ENCODE measurements around the gene MS4A15. TPM values are rescaled to one million over a fixed set of nuclear protein-coding genes. Genes with fewer than 3 reads are reported as not detected.

The MS4A15 gene
- total and polyA plus RNA-seq, 9 donors, result 0.15 to 1.1 (median 0.33) TPM; not detected in 6

- H3K4me3 ChIP-seq, result no peak overlapping the region
- H3K36me3 ChIP-seq, result no peaks in the 10 kb centered on the region
- WGBS, 3 donors, result 92 to 93% (median 93%) methylated on average over 5 of the region's 5 CpGs
- H3K27ac ChIP-seq, result no peak overlapping the region
- no peak for DNase-seq
- H3K9me3 ChIP-seq, result no peaks in the 10 kb centered on the region
- H3K27me3 ChIP-seq, result no peaks in the 10 kb centered on the region
- H3K4me1 ChIP-seq (ENCODE audit: insufficient read depth), result no peaks in the 10 kb centered on the region
- TF ChIP-seq POLR2A (IDR thresholded peaks at IDR 0.05) (no peak), EP300 (IDR thresholded peaks at IDR 0.05) (no peak)
- TF ChIP-seq, protein P1, sequence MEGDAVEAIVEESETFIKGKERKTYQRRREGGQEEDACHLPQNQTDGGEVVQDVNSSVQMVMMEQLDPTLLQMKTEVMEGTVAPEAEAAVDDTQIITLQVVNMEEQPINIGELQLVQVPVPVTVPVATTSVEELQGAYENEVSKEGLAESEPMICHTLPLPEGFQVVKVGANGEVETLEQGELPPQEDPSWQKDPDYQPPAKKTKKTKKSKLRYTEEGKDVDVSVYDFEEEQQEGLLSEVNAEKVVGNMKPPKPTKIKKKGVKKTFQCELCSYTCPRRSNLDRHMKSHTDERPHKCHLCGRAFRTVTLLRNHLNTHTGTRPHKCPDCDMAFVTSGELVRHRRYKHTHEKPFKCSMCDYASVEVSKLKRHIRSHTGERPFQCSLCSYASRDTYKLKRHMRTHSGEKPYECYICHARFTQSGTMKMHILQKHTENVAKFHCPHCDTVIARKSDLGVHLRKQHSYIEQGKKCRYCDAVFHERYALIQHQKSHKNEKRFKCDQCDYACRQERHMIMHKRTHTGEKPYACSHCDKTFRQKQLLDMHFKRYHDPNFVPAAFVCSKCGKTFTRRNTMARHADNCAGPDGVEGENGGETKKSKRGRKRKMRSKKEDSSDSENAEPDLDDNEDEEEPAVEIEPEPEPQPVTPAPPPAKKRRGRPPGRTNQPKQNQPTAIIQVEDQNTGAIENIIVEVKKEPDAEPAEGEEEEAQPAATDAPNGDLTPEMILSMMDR (IDR thresholded peaks at IDR 0.05), result no peak
- intact Hi-C loops (cut with DNase I), result no loop called here
Measured at GRCh38 chr11:60717956-60718355, 38.7 kb upstream of the MS4A15 start.

- no peak overlapping the region for H3K4me3 ChIP-seq
- intact Hi-C loops (cut with DNase I), result no loop called here
- H3K27me3 ChIP-seq, result no peaks in the 10 kb centered on the region
- H3K36me3 ChIP-seq, result no peaks in the 10 kb centered on the region
- TF ChIP-seq POLR2A (IDR thresholded peaks at IDR 0.05) (no peak), EP300 (IDR thresholded peaks at IDR 0.05) (no peak)
- TF ChIP-seq, protein P1 (IDR thresholded peaks at IDR 0.05), result no peak
- no peak overlapping the region for H3K27ac ChIP-seq
- no peaks in the 10 kb centered on the region for H3K4me1 ChIP-seq (ENCODE audit: insufficient read depth)
- 84 to 87% (median 84%) methylated on average over 10 of the region's 10 CpGs for whole genome bisulfite sequencing, 3 donors
- no peak for DNase-seq
- no peaks in the 10 kb centered on the region for H3K9me3 ChIP-seq
Measured at GRCh38 chr11:60718524-60719316, 37.9 kb upstream of the MS4A15 start.

DNA sequence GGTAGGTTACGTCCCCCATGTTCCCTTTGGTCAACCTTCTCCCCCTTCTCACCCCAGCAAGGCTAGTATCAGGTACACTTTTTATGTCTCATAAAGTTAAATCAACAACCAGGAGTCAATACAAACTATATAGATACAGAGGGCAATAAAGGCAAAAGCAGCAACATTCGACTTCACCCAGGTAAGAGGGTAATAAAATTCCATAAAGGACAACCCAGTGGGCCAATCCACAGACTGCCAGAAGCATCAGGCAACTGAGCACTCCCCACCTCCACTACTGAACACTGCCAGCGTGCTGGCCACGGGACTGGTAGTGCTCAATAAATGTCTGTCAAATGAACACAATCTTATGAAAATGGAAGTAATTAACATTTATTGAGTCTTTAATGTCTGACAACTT lies 37.3 kb upstream of the MS4A15 start:
- WGBS, 3 donors, result 81 to 86% (median 85%) methylated on average over 4 of the region's 4 CpGs
- TF ChIP-seq, protein P1 (IDR thresholded peaks at IDR 0.05), result no peak
- no peak for TF ChIP-seq POLR2A (IDR thresholded peaks at IDR 0.05)
- TF ChIP-seq EP300 (IDR thresholded peaks at IDR 0.05), result no peak
- intact Hi-C loops (cut with DNase I), result no loop called here

GRCh38 chr11:60720460-60720859 lies 36.2 kb upstream of the MS4A15 start:
- DNase-seq, result no peak
- intact Hi-C loops (cut with DNase I), result no loop called here
- no peak overlapping the region for H3K27ac ChIP-seq
- H3K36me3 ChIP-seq, result no peaks in the 10 kb centered on the region
- WGBS, 3 donors, result 82 to 87% (median 85%) methylated on average over 6 of the region's 6 CpGs
- H3K4me1 ChIP-seq (ENCODE audit: insufficient read depth), result no peaks in the 10 kb centered on the region
- H3K4me3 ChIP-seq, result no peak overlapping the region
- H3K9me3 ChIP-seq, result no peaks in the 10 kb centered on the region
- TF ChIP-seq EP300 (IDR thresholded peaks at IDR 0.05) (no peak), POLR2A (IDR thresholded peaks at IDR 0.05) (no peak)
- TF ChIP-seq, protein P1 (IDR thresholded peaks at IDR 0.05), result no peak
- no peaks in the 10 kb centered on the region for H3K27me3 ChIP-seq

More for the DNA sequence above, 37.3 kb upstream of the MS4A15 start:
- H3K27me3 ChIP-seq, result no peaks in the 10 kb centered on the region
- no peak overlapping the region for H3K27ac ChIP-seq
- no peaks in the 10 kb centered on the region for H3K36me3 ChIP-seq
- no peaks in the 10 kb centered on the region for H3K9me3 ChIP-seq
- no peak overlapping the region for H3K4me3 ChIP-seq
- H3K4me1 ChIP-seq (ENCODE audit: insufficient read depth), result no peaks in the 10 kb centered on the region
- DNase-seq, result no peak

Measured in ovary (tissue), 9 donors.